ENCODE results near the gene CENPN. TPM values are rescaled to one million over a fixed set of nuclear protein-coding genes. Genes with fewer than 3 reads are reported as not detected.

Gene CENPN
- total RNA-seq, 1 experiment from 2014 or later: 68.9 TPM

GRCh38 chr16:80964351-80964750 is 42.7 kb upstream of the CENPN start:
- no peaks in the 10 kb centered on the region for H3K79me2 ChIP-seq (ENCODE audit: low read depth)
- CTCF ChIA-PET: no interaction called here
- POLR2A ChIA-PET (ENCODE audit: unreplicated experiment): no interaction called here

GRCh38 chr16:80966617-80967016 is 40.4 kb upstream of the CENPN start:
- DNase-seq: no peak
- no TSS peak for BruUV-seq (replicated peaks)
- TF ChIP-seq CTCF (conservative IDR thresholded peaks at IDR 0.05): no peak
- no peak for TF ChIP-seq EZH2 (IDR thresholded peaks at IDR 0.05; ENCODE audit: low read depth)
- no peaks in the 10 kb centered on the region for H3K9me3 ChIP-seq (ENCODE audit: insufficient read depth, low read depth)
- intact Hi-C loops (cut with micrococcal nuclease; ENCODE audit: unreplicated experiment): no loop called here
- 0 out of 2 replicates have a peak, but pooled peaks cover 6% of the 10 kb centered on the region for H3K36me3 ChIP-seq (ENCODE audit: low read depth)
- CTCF ChIA-PET: no interaction called here
- no peak overlapping the region for H3K4me3 ChIP-seq
- no peaks in the 10 kb centered on the region for H4K20me1 ChIP-seq (ENCODE audit: insufficient read depth)
- no peak overlapping the region for H3K27ac ChIP-seq
- H3K4me2 ChIP-seq: no peak overlapping the region
- no peaks in the 10 kb centered on the region for H3K4me1 ChIP-seq (replicated peaks; ENCODE audit: insufficient read depth)
- H3K9me2 ChIP-seq (ENCODE audit: insufficient read depth): no peaks in the 10 kb centered on the region
- no peak overlapping the region for H2AFZ ChIP-seq
- H3F3A ChIP-seq (ENCODE audit: insufficient read depth, low read depth): no peaks in the 10 kb centered on the region
- no peaks in the 10 kb centered on the region for H3K27me3 ChIP-seq (ENCODE audit: insufficient read depth, low read depth)
- H3K79me2 ChIP-seq (ENCODE audit: low read depth): no peaks in the 10 kb centered on the region
- POLR2A ChIA-PET (ENCODE audit: unreplicated experiment): no interaction called here

More at GRCh38 chr16:80964351-80964750, 42.7 kb upstream of the CENPN start:
- no TSS peak for BruUV-seq (replicated peaks)
- Histone ChIP-seq H3K9me2 (ENCODE audit: insufficient read depth) (no peaks in the 10 kb centered on the region), H3K27me3 (ENCODE audit: insufficient read depth, low read depth) (no peaks in the 10 kb centered on the region), H3K4me3 (no peak overlapping the region), H2AFZ (no peak overlapping the region), H3K27ac (no peak overlapping the region), H3K36me3 (ENCODE audit: low read depth) (no peaks in the 10 kb centered on the region), H3F3A (ENCODE audit: insufficient read depth, low read depth) (no peaks in the 10 kb centered on the region), H3K4me1 (replicated peaks; ENCODE audit: insufficient read depth) (no peaks in the 10 kb centered on the region), H4K20me1 (ENCODE audit: insufficient read depth) (no peaks in the 10 kb centered on the region), H3K9me3 (ENCODE audit: insufficient read depth, low read depth) (no peaks in the 10 kb centered on the region), H3K4me2 (no peak overlapping the region)
- TF ChIP-seq CTCF (conservative IDR thresholded peaks at IDR 0.05) (no peak), EZH2 (IDR thresholded peaks at IDR 0.05; ENCODE audit: low read depth) (no peak)
- intact Hi-C loops (cut with micrococcal nuclease; ENCODE audit: unreplicated experiment): no loop called here
- no peak for DNase-seq

- POLR2A ChIA-PET (ENCODE audit: unreplicated experiment): no interaction called here
- Histone ChIP-seq H2AFZ (no peak overlapping the region), H3K4me2 (no peak overlapping the region), H3K27ac (no peak overlapping the region), H3K9me3 (ENCODE audit: insufficient read depth, low read depth) (no peaks in the 10 kb centered on the region), H3K36me3 (ENCODE audit: low read depth) (0 out of 2 replicates have a peak, but pooled peaks cover 6% of the 10 kb centered on the region), H3F3A (ENCODE audit: insufficient read depth, low read depth) (no peaks in the 10 kb centered on the region), H3K9me2 (ENCODE audit: insufficient read depth) (no peaks in the 10 kb centered on the region), H3K4me1 (replicated peaks; ENCODE audit: insufficient read depth) (no peaks in the 10 kb centered on the region), H3K27me3 (ENCODE audit: insufficient read depth, low read depth) (no peaks in the 10 kb centered on the region), H3K4me3 (no peak overlapping the region), H3K79me2 (ENCODE audit: low read depth) (no peaks in the 10 kb centered on the region), H4K20me1 (ENCODE audit: insufficient read depth) (no peaks in the 10 kb centered on the region)
- TF ChIP-seq CTCF (conservative IDR thresholded peaks at IDR 0.05) (no peak), EZH2 (IDR thresholded peaks at IDR 0.05; ENCODE audit: low read depth) (no peak)
- intact Hi-C loops (cut with micrococcal nuclease; ENCODE audit: unreplicated experiment): no loop called here
- CTCF ChIA-PET: interaction anchor here (0.7 kb wide), 1 partner anchor 12 kb away, joined by 3 read pairs; no protein-coding TSS in a partner anchor
- no peak for DNase-seq
- BruUV-seq (replicated peaks): no TSS peak
Observed at GRCh38 chr16:80968386-80969113, 38.5 kb upstream of the CENPN start.

Data from PC-9 (cell line).